GM12865 (cell line): ENCODE results near the gene GRAMD4.
"Not testable (repeated sequence)": the region's sequence is repeated elsewhere in the genome, so short reads cannot be mapped to it uniquely, and the experiment has no call there.

Experiments
- DNase-seq: peaks from one replicate; pipeline ENCODE4 v3.0.0; 2010; ENCODE audit warnings: low read depth
- H3K4me3 ChIP-seq: 2 replicates; pipeline ENCODE4 v1.5.1; 2011; ENCODE audit warnings: mild to moderate bottlenecking, low read depth, low read length, control low read depth
- CTCF ChIP-seq: IDR thresholded peaks from 2 replicates; pipeline ENCODE4 v1.5.1; 2011; ENCODE audit warnings: low read length, control low read depth, low read depth, inconsistent platforms; ENCODE audit not compliant: insufficient read depth; ENCODE audit errors: missing control alignments

GRAMD4 gene

GRCh38 chr22:46633334-46633890 is 13.2 kb downstream of the GRAMD4 start:
- DNase-seq, result no peak

GRCh38 chr22:46634011-46634699 is 14.0 kb downstream of the GRAMD4 start:
- TF ChIP-seq CTCF, result no peak
- no peak overlapping the region for H3K4me3 ChIP-seq
- DNase-seq, result no peak

More at GRCh38 chr22:46633334-46633890, 13.2 kb downstream of the GRAMD4 start:
- no peak for TF ChIP-seq CTCF
- no peak overlapping the region for H3K4me3 ChIP-seq

GRCh38 chr22:46634973-46635685 is 14.9 kb downstream of the GRAMD4 start:
- H3K4me3 ChIP-seq, DNase-seq: not testable (repeated sequence)

GRCh38 chr22:46635756-46636155 is 15.6 kb downstream of the GRAMD4 start:
- TF ChIP-seq CTCF, result no peak
- no peak overlapping the region for H3K4me3 ChIP-seq
- DNase-seq, result no peak

- TF ChIP-seq CTCF, result no peak
- H3K4me3 ChIP-seq, result no peak overlapping the region
Observed at GRCh38 chr22:46636221-46637002, 16.2 kb downstream of the GRAMD4 start.

GRCh38 chr22:46637711-46638600 is 17.8 kb downstream of the GRAMD4 start:
- DNase-seq, result no peak
- TF ChIP-seq CTCF, result no peak
- no peak overlapping the region for H3K4me3 ChIP-seq

More at GRCh38 chr22:46636221-46637002, 16.2 kb downstream of the GRAMD4 start:
- no peak for DNase-seq
